SU-DHL-6 (cell line): ENCODE results near the gene CDK5RAP2.

Experiments used
- EZH2phosphoT487 ChIP-seq: fragments of 200-600 bp; sonication (generic), shearing (Covaris generic); conservative IDR thresholded peaks from 2 replicates; pipeline ENCODE4 v1.6.1; 2018; ENCODE audit warnings: mild to moderate bottlenecking, antibody characterized with exemption, low read length, moderate library complexity, mixed read lengths
- TF ChIP-seq, protein P1 (sequence below): fragments of 200-600 bp; sonication (generic); IDR thresholded peaks from one replicate; pipeline ENCODE4 v1.5.1; 2017; ENCODE audit warnings: antibody characterized with exemption, mild to moderate bottlenecking, low read length, moderate library complexity; ENCODE audit not compliant: insufficient read depth, poor library complexity, severe bottlenecking

- TF ChIP-seq, protein P1, sequence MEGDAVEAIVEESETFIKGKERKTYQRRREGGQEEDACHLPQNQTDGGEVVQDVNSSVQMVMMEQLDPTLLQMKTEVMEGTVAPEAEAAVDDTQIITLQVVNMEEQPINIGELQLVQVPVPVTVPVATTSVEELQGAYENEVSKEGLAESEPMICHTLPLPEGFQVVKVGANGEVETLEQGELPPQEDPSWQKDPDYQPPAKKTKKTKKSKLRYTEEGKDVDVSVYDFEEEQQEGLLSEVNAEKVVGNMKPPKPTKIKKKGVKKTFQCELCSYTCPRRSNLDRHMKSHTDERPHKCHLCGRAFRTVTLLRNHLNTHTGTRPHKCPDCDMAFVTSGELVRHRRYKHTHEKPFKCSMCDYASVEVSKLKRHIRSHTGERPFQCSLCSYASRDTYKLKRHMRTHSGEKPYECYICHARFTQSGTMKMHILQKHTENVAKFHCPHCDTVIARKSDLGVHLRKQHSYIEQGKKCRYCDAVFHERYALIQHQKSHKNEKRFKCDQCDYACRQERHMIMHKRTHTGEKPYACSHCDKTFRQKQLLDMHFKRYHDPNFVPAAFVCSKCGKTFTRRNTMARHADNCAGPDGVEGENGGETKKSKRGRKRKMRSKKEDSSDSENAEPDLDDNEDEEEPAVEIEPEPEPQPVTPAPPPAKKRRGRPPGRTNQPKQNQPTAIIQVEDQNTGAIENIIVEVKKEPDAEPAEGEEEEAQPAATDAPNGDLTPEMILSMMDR, result no peak
- TF ChIP-seq EZH2phosphoT487, result no peak
Observed at GRCh38 chr9:120561709-120562108, 18.3 kb downstream of the CDK5RAP2 start.
